LNCaP clone FGC (cell line): Measurements from ENCODE around the gene ZBP1.

ENCODE experiments used
- DNase-seq: peaks from one replicate; pipeline ENCODE4 v3.0.0-alpha.2; 2011; ENCODE audit warnings: low read depth
- H3K4me3 ChIP-seq: 2 replicates; pipeline ENCODE4 v1.5.1; 2011; ENCODE audit warnings: mild to moderate bottlenecking, low read depth, low read length, control low read depth
- TF ChIP-seq, protein P1 (sequence below): IDR thresholded peaks from 2 replicates; pipeline ENCODE4 v1.5.1; 2012; ENCODE audit warnings: mild to moderate bottlenecking; ENCODE audit not compliant: control insufficient read depth, insufficient read depth; ENCODE audit errors: extremely low read depth

The ZBP1 gene

DNA sequence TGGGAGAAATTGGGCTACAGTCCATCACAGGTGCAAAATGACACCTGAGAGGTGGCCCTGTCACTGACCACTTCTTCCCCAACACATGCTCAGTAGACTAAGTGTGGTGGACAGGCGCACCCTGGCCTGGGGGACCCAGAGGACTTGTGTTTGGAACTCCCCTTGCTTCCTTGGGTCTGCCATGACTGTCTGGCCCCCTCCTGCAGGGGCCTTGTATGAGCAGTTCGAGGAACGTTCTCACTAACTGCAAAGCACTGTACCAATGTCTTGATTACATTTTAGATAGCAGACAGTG lies 63.3 kb downstream of the ZBP1 start:
- no peak overlapping the region for H3K4me3 ChIP-seq
- no peak for DNase-seq
- TF ChIP-seq, protein P1, sequence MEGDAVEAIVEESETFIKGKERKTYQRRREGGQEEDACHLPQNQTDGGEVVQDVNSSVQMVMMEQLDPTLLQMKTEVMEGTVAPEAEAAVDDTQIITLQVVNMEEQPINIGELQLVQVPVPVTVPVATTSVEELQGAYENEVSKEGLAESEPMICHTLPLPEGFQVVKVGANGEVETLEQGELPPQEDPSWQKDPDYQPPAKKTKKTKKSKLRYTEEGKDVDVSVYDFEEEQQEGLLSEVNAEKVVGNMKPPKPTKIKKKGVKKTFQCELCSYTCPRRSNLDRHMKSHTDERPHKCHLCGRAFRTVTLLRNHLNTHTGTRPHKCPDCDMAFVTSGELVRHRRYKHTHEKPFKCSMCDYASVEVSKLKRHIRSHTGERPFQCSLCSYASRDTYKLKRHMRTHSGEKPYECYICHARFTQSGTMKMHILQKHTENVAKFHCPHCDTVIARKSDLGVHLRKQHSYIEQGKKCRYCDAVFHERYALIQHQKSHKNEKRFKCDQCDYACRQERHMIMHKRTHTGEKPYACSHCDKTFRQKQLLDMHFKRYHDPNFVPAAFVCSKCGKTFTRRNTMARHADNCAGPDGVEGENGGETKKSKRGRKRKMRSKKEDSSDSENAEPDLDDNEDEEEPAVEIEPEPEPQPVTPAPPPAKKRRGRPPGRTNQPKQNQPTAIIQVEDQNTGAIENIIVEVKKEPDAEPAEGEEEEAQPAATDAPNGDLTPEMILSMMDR, result no peak

DNA sequence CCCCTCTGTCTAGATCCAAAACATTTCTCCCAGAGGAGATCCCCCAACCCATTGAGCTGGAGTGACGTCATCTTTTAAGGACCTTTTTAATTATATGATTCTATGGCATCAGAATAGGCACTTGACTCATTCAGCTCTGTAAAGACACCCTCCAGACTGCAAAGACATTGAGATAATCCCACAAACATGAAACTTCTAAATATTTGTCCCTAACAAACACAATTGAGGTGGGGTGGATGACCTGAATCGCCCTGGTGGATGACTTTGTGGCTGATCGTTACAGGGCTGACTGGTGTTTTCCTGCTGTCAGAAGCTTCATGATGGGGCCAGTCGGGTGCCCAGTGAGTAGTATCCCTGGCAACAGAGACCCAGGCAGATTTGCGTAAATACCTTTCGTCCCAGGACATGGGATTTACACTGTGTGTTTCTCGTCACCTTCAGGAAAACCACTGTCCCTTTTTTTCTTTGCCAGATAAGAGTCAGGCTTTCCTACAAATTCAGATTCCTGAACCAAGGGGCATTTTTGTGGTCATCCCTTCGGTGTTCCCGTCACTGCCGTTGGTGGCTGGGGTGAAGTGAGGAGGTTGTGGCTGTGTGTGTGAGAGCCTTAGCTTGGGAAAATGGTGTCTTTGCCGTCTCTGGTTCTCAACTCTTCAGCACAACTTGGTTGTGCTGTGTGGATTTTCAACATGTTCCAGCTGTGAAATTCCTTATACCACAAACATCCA lies 64.6 kb downstream of the ZBP1 start:
- DNase-seq, result no peak
- H3K4me3 ChIP-seq, result no peak overlapping the region
- TF ChIP-seq, protein P1, result no peak
